ENCODE results near the gene FNDC3B. TPM values are rescaled to one million over a fixed set of nuclear protein-coding genes. Genes with fewer than 3 reads are reported as not detected.

Gene FNDC3B
- total RNA-seq, 2 donors from 2014 or later = 80.6 to 107 TPM

GRCh38 chr3:172166261-172166660 is 126.9 kb downstream of the FNDC3B start:
- H3K4me3 ChIP-seq (ENCODE audit: low read length) = no peak overlapping the region
- no peaks in the 10 kb centered on the region for H3K9me3 ChIP-seq (ENCODE audit: control insufficient read depth, low read length)
- H3K4me1 ChIP-seq (ENCODE audit: control insufficient read depth, insufficient read depth, low read length) = peaks cover 7% of the 10 kb centered on the region
- no peak for TF ChIP-seq CTCF (conservative IDR thresholded peaks at IDR 0.05)
- H3K36me3 Mint-ChIP-seq (ENCODE audit: low read depth) = peaks cover 7% of the 10 kb centered on the region
- no peak overlapping the region for H3K27ac Mint-ChIP-seq
- H3K4me1 Mint-ChIP-seq = peaks cover 20% of the 10 kb centered on the region
- no peak overlapping the region for H3K4me3 Mint-ChIP-seq
- H3K9me3 Mint-ChIP-seq = no peaks in the 10 kb centered on the region
- peaks cover 33% of the 10 kb centered on the region for H3K36me3 ChIP-seq (ENCODE audit: control insufficient read depth, insufficient read depth, low read length)
- H3K27me3 ChIP-seq (ENCODE audit: control insufficient read depth, insufficient read depth, low read length, poor library complexity, severe bottlenecking) = no peaks in the 10 kb centered on the region
- H3K27me3 Mint-ChIP-seq (ENCODE audit: insufficient read depth) = no peaks in the 10 kb centered on the region
- DNase-seq = no peak
- no peak overlapping the region for H3K9ac ChIP-seq (ENCODE audit: extremely low read depth, low read length, poor library complexity, severe bottlenecking)
- WGBS, 2 experiments (ENCODE audit: insufficient coverage in 1 of 2, insufficient read length in 1 of 2) = 93 to 100% methylated on average over 4 to 6 of the region's 6 CpGs
- no peak overlapping the region for H3K27ac ChIP-seq (ENCODE audit: low read depth, low read length)

DNA sequence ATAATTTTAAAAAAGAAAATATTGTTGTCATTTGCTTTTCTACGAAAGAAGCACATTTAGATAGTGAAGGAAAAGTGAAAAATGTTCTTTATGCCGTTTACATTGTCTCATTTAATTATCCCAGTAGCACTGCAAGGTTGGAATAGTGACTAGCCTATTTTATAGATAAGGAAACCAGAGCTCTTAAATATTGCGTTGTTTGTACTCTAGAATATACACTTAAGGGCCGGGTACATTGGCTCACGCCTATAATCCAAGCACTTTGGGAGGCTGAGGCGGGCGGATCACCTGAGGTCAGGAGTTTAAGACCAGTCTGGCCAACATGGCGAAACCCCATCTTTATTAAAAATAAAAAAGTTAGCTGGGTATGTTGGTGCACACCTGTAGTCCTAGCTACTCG is 127.5 kb downstream of the FNDC3B start:
- Histone ChIP-seq H3K9ac (ENCODE audit: extremely low read depth, low read length, poor library complexity, severe bottlenecking) (no peak overlapping the region), H3K9me3 (ENCODE audit: control insufficient read depth, low read length) (no peaks in the 10 kb centered on the region), H3K27ac (ENCODE audit: low read depth, low read length) (no peak overlapping the region), H3K4me1 (ENCODE audit: control insufficient read depth, insufficient read depth, low read length) (peaks cover 7% of the 10 kb centered on the region), H3K4me3 (ENCODE audit: low read length) (no peak overlapping the region), H3K27me3 (ENCODE audit: control insufficient read depth, insufficient read depth, low read length, poor library complexity, severe bottlenecking) (no peaks in the 10 kb centered on the region), H3K36me3 (ENCODE audit: control insufficient read depth, insufficient read depth, low read length) (peaks cover 30% of the 10 kb centered on the region)
- Mint-ChIP-seq H3K27ac (no peak overlapping the region), H3K9me3 (no peaks in the 10 kb centered on the region), H3K36me3 (ENCODE audit: low read depth) (peaks cover 7% of the 10 kb centered on the region), H3K4me1 (peaks cover 26% of the 10 kb centered on the region), H3K4me3 (no peak overlapping the region), H3K27me3 (ENCODE audit: insufficient read depth) (no peaks in the 10 kb centered on the region)
- WGBS, 2 experiments (ENCODE audit: insufficient coverage in 1 of 2, insufficient read length in 1 of 2) = 93 to 95% methylated on average over 6 to 9 of the region's 9 CpGs
- DNase-seq = no peak
- TF ChIP-seq CTCF (conservative IDR thresholded peaks at IDR 0.05) = no peak

GRCh38 chr3:172167892-172168648 is 128.7 kb downstream of the FNDC3B start:
- no peak overlapping the region for H3K4me3 Mint-ChIP-seq
- WGBS, 2 experiments (ENCODE audit: insufficient coverage in 1 of 2, insufficient read length in 1 of 2) = 97 to 100% methylated on average over 1 to 2 of the region's 3 CpGs
- peaks cover 7% of the 10 kb centered on the region for H3K36me3 Mint-ChIP-seq (ENCODE audit: low read depth)
- H3K4me1 Mint-ChIP-seq = peaks cover 30% of the 10 kb centered on the region
- no peaks in the 10 kb centered on the region for H3K9me3 ChIP-seq (ENCODE audit: control insufficient read depth, low read length)
- H3K9me3 Mint-ChIP-seq = no peaks in the 10 kb centered on the region
- H3K36me3 ChIP-seq (ENCODE audit: control insufficient read depth, insufficient read depth, low read length) = peaks cover 31% of the 10 kb centered on the region
- DNase-seq = no peak
- no peak overlapping the region for H3K27ac ChIP-seq (ENCODE audit: low read depth, low read length)
- no peaks in the 10 kb centered on the region for H3K27me3 ChIP-seq (ENCODE audit: control insufficient read depth, insufficient read depth, low read length, poor library complexity, severe bottlenecking)
- no peak overlapping the region for H3K4me3 ChIP-seq (ENCODE audit: low read length)
- no peak for TF ChIP-seq CTCF (conservative IDR thresholded peaks at IDR 0.05)
- peaks cover 7% of the 10 kb centered on the region for H3K4me1 ChIP-seq (ENCODE audit: control insufficient read depth, insufficient read depth, low read length)
- H3K9ac ChIP-seq (ENCODE audit: extremely low read depth, low read length, poor library complexity, severe bottlenecking) = no peak overlapping the region
- no peaks in the 10 kb centered on the region for H3K27me3 Mint-ChIP-seq (ENCODE audit: insufficient read depth)
- no peak overlapping the region for H3K27ac Mint-ChIP-seq

Measured in endodermal cell (in vitro differentiated cells).